ENCODE measurements around the gene DNM2.

The DNM2 gene

DNA sequence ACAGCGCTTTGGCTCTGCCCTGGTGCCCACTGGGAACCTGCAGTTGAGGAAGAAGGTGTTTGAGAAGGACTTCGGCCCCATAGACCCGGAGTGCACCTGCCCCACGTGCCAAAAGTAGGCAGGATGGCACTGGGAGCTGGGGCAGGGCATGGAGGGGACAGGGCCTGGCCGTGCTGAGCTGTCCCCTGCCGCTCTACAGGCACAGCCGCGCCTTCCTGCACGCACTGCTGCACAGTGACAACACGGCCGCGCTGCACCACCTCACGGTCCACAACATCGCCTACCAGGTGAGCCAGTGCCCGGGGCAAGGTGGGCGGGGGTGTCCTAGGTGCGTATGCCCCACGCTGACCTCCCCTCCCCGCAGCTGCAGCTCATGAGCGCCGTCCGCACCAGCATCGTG lies 5.1 kb upstream of the DNM2 start:
- TF ChIP-seq POLR2A (IDR thresholded peaks at IDR 0.05; ENCODE audit: low read depth, low read length): no peak
- TF ChIP-seq POLR2AphosphoS5 (IDR thresholded peaks at IDR 0.05; ENCODE audit: low read depth, low read length): no peak
- TF ChIP-seq TAF1 (IDR thresholded peaks at IDR 0.05; ENCODE audit: borderline replicate concordance, low read depth, low read length): no peak
- no peak for DNase-seq (ENCODE audit: insufficient read length)
- no peak for FAIRE-seq

DNA sequence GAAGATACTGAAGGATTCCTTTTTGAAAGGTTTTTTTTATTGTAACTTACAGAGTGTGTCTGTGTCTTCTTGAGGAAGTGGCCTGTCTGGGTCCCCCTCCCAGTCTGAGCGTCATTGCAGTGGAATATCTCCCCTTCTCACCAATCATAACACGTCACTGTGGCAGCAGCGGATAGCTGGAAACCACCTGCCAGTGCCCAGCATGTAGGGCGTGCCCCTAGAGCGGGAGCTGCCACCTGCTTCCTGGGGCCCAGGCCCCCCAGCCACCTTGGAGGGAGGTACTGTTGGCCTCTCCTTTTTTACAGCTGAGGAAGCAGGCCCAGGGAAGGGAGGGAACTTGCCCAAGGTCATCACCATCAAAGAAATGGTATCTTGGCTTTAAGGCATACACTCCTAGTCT lies 4.6 kb upstream of the DNM2 start:
- FAIRE-seq (no peak), DNase-seq (ENCODE audit: insufficient read length) (no peak)
- TF ChIP-seq POLR2A (IDR thresholded peaks at IDR 0.05; ENCODE audit: low read depth, low read length) (no peak), POLR2AphosphoS5 (IDR thresholded peaks at IDR 0.05; ENCODE audit: low read depth, low read length) (no peak), TAF1 (IDR thresholded peaks at IDR 0.05; ENCODE audit: borderline replicate concordance, low read depth, low read length) (no peak)

- TF ChIP-seq TAF1 (IDR thresholded peaks at IDR 0.05; ENCODE audit: borderline replicate concordance, low read depth, low read length) (0 out of 2 replicates have a peak, but pooled peaks have one; percentile 17), POLR2AphosphoS5 (IDR thresholded peaks at IDR 0.05; ENCODE audit: low read depth, low read length) (no peak), POLR2A (IDR thresholded peaks at IDR 0.05; ENCODE audit: low read depth, low read length) (0 out of 2 replicates have a peak, but pooled peaks have one; percentile 37)
- DNase-seq (ENCODE audit: insufficient read length): no peak
- FAIRE-seq: no peak
These were observed 874 bp upstream of the DNM2 start for GRCh38 chr19:10717054-10717355.

- TF ChIP-seq POLR2A (IDR thresholded peaks at IDR 0.05; ENCODE audit: low read depth, low read length) (peak; percentile 1; the same call in 1 of the 2 replicates), TAF1 (IDR thresholded peaks at IDR 0.05; ENCODE audit: borderline replicate concordance, low read depth, low read length) (no peak), POLR2AphosphoS5 (IDR thresholded peaks at IDR 0.05; ENCODE audit: low read depth, low read length) (no peak)
- DNase-seq (ENCODE audit: insufficient read length): no peak
- FAIRE-seq: no peak
These were observed 622 bp downstream of the DNM2 start for GRCh38 chr19:10718205-10719196.

DNA sequence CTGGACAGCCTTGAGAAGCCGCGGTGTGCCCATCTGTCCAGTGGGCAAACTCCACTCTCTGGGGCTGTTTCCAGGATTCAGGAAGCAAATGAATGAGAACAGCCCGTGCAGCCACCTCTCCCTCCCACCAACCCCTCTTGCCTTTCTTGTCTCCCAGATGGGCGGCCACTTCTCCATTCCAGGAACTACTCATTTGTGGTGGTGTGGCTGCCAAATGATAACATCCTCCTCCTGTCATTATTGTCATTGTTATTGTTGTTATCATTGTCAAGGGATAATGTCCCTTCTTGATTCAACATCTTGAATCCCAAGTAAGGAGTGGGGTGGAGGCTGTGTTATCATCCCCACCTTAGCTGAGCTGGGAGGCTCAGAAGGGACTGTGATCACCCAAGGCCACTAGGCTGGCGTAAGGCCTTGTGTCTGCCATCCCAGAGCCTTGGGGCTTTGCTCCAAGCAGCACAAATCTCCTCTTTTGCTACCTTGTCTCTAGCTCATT lies 1.6 kb downstream of the DNM2 start:
- TF ChIP-seq POLR2A (IDR thresholded peaks at IDR 0.05; ENCODE audit: low read depth, low read length) (no peak), TAF1 (IDR thresholded peaks at IDR 0.05; ENCODE audit: borderline replicate concordance, low read depth, low read length) (no peak), POLR2AphosphoS5 (IDR thresholded peaks at IDR 0.05; ENCODE audit: low read depth, low read length) (no peak)
- DNase-seq (ENCODE audit: insufficient read length) (no peak), FAIRE-seq (no peak)

DNA sequence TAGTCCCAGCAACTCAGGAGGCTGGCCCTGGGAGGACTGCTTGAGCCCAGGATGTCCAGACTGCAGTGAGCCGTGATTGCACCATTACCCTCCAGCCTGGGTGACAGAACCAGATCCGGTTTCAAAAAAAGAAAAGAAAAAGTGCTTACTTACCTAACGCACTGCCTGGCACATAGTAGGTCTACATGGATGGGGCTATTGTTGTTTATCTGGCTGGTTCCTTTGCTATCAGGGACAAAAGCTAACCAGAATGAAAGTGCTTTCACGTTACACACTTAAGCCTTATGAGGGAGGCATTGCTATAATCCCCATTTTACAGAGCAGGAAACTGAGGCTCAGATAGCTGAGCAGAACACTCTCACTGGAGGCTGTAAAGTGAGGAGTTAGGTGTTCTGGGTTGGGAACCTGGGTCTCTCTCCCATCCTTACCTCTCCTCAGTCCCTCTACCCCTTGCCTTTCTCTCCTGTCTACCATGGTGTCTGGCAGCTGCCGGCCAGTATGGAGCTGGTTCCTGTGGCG lies 2.8 kb downstream of the DNM2 start:
- FAIRE-seq (no peak), DNase-seq (ENCODE audit: insufficient read length) (no peak)
- TF ChIP-seq POLR2A (IDR thresholded peaks at IDR 0.05; ENCODE audit: low read depth, low read length) (no peak), TAF1 (IDR thresholded peaks at IDR 0.05; ENCODE audit: borderline replicate concordance, low read depth, low read length) (no peak), POLR2AphosphoS5 (IDR thresholded peaks at IDR 0.05; ENCODE audit: low read depth, low read length) (no peak)

DNA sequence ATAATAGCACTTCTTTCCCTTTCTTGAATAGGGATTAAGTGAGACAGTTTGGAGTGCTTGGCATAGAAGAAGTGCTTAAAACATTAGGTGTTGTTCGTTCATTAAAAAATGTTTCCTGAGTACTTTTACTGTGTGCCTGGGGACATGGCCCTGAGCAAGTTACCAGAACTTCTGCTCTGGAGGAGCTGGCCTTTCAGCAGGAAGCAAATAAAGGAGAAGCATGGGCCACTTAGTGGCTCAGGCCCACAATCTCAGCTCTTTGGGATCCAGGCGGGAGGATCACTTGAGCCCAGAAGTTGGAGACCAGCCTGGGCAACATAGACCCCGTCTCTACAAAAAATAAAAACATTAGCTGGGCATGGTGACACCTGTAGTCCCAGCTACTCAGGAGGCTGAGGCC lies 5.7 kb downstream of the DNM2 start:
- TF ChIP-seq POLR2A (IDR thresholded peaks at IDR 0.05; ENCODE audit: low read depth, low read length) (no peak), POLR2AphosphoS5 (IDR thresholded peaks at IDR 0.05; ENCODE audit: low read depth, low read length) (no peak), TAF1 (IDR thresholded peaks at IDR 0.05; ENCODE audit: borderline replicate concordance, low read depth, low read length) (no peak)
- DNase-seq (ENCODE audit: insufficient read length) (no peak), FAIRE-seq (no peak)

DNA sequence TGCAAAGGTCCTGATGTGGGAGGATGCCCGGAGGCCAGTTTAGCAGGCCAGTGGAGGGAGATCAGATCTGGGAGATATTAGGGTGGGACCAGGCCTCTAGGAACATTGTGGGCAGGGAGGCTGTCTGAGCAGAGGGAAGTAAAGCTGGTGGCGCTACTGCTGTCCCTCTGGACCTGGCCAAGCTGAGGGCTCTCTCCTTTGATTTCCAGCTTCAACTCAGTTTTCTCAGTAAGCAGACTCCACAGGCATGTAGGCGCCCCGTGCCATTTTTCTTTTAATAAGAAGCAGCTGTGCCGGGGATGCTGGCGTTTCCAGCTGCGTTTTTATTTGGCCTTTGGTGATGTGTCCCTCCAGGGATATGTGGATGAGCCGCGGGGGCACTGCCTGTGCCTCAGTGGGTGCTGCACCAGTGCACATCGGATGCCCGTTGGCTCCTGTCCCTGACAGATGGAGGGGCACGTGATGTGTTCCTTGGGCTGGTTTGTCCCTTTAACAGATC lies 6.7 kb downstream of the DNM2 start:
- no peak for DNase-seq (ENCODE audit: insufficient read length)
- FAIRE-seq: no peak

DNA sequence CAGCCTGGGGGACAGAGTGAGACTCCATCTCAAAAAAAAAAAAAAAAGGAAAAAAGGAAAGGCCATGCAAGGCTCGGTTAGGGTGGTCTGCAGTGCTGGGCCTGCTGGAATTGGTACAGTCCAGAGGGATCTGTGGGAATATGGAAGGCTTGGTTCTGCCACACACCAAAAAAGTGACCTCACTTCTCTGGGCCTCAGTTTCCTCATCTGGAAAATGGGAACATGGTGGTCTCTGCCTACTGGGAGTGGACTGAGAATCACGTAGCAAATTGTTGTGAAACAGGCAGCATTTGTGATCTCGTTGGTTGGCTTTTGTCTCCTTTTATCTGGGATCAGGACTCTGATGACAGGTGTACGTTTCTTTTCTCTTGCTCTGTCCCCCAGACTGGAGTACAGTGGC lies 7.5 kb downstream of the DNM2 start:
- DNase-seq (ENCODE audit: insufficient read length): no peak
- no peak for FAIRE-seq
- TF ChIP-seq TAF1 (IDR thresholded peaks at IDR 0.05; ENCODE audit: borderline replicate concordance, low read depth, low read length) (no peak), POLR2A (IDR thresholded peaks at IDR 0.05; ENCODE audit: low read depth, low read length) (no peak), POLR2AphosphoS5 (IDR thresholded peaks at IDR 0.05; ENCODE audit: low read depth, low read length) (no peak)

More for the DNA sequence above, 6.7 kb downstream of the DNM2 start:
- TF ChIP-seq TAF1 (IDR thresholded peaks at IDR 0.05; ENCODE audit: borderline replicate concordance, low read depth, low read length) (no peak), POLR2AphosphoS5 (IDR thresholded peaks at IDR 0.05; ENCODE audit: low read depth, low read length) (no peak), POLR2A (IDR thresholded peaks at IDR 0.05; ENCODE audit: low read depth, low read length) (no peak)

GRCh38 chr19:10726268-10726667 lies 8.4 kb downstream of the DNM2 start:
- FAIRE-seq: no peak
- DNase-seq (ENCODE audit: insufficient read length): no peak
- TF ChIP-seq TAF1 (IDR thresholded peaks at IDR 0.05; ENCODE audit: borderline replicate concordance, low read depth, low read length): no peak
- TF ChIP-seq POLR2A (IDR thresholded peaks at IDR 0.05; ENCODE audit: low read depth, low read length): no peak
- no peak for TF ChIP-seq POLR2AphosphoS5 (IDR thresholded peaks at IDR 0.05; ENCODE audit: low read depth, low read length)

DNA sequence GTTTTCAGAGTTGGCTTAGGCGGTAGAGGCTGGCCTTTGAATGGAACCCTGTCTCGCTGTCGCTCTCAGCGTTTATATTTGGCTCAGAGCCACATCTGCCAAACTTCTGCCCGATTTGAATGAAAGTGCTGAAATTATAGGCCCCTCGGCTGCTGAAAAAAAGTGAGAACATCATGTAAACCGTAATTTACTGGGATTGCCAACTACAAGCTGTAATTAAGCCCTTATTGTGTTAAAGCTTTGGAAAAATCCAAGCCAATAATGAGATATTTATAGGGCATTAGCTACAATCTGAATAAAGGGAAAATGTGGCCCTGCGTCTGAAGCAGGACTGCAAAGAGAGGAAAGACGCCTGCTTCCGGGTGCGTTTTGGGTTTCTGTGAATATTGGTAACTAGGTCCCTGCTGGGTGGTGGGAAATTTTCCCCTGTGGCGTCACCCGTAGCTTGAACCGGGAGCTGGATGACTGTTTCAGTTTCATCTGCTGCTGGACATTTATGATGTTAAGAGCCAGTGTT lies 9.9 kb downstream of the DNM2 start:
- FAIRE-seq: no peak
- DNase-seq (ENCODE audit: insufficient read length): no peak

More for the DNA sequence above, 9.9 kb downstream of the DNM2 start:
- no peak for TF ChIP-seq POLR2AphosphoS5 (IDR thresholded peaks at IDR 0.05; ENCODE audit: low read depth, low read length)
- no peak for TF ChIP-seq POLR2A (IDR thresholded peaks at IDR 0.05; ENCODE audit: low read depth, low read length)
- no peak for TF ChIP-seq TAF1 (IDR thresholded peaks at IDR 0.05; ENCODE audit: borderline replicate concordance, low read depth, low read length)

Data from GM12892 (cell line).